Esophagus squamous epithelium (tissue), 5 donors: ENCODE measurements around the gene CDH24. TPM values are rescaled to one million over a fixed set of nuclear protein-coding genes. Genes with fewer than 3 reads are reported as not detected.
"Not testable (repeated sequence)": the region's sequence is repeated elsewhere in the genome, so short reads cannot be mapped to it uniquely, and the experiment has no call there.

ENCODE experiments used
- DNase-seq: peaks from one replicate; lab custom pipeline; 2025; lab: John Stamatoyannopoulos, UW
- H3K27ac ChIP-seq, 4 donors: fragments of 200-600 bp; sonication (generic); one replicate each; pipeline ENCODE4 v1.5.1; 2016 to 2019; ENCODE audit warnings: mild to moderate bottlenecking in 1 of 4
- H3K27me3 ChIP-seq, 4 donors: fragments of 200-600 bp; sonication (generic); 1 replicate in 3 of 4; 2 replicates in 1 of 4; pipeline versions ENCODE4 v1.5.1 to v1.6.0; 2017 to 2021; ENCODE audit warnings: antibody characterized with exemption in 1 of 4
- H3K36me3 ChIP-seq, 3 donors: fragments of 200-600 bp; sonication (generic); one replicate each; pipeline ENCODE4 v1.5.1; 2016 to 2019
- H3K4me1 ChIP-seq, 3 donors: fragments of 200-600 bp; sonication (generic); one replicate each; pipeline ENCODE4 v1.5.1; 2017 to 2019
- H3K4me3 ChIP-seq, 4 donors: fragments of 200-600 bp; sonication (generic); 1 replicate in 3 of 4; 2 replicates in 1 of 4; pipeline ENCODE4 v1.5.1; 2016 to 2019; ENCODE audit warnings: mild to moderate bottlenecking in 2 of 4, moderate library complexity in 1 of 4
- H3K9me3 ChIP-seq, 3 donors: fragments of 200-600 bp; sonication (generic); one replicate each; pipeline ENCODE4 v1.5.1; 2016 to 2019
- CTCF ChIP-seq, 6 experiments: fragments of 450-650 bp in 4 of 6; fragments of 200-600 bp in 2 of 6; sonication (generic) in 2 of 6; IDR thresholded peaks; one replicate each; pipeline ENCODE4 v1.5.1; 2016 to 2019; ENCODE audit warnings: antibody characterized with exemption in 6 of 6, mild to moderate bottlenecking in 4 of 6, moderate library complexity in 4 of 6
- POLR2A ChIP-seq, 4 donors: fragments of 450-650 bp; IDR thresholded peaks; one replicate each; pipeline ENCODE4 v1.6.1; 2017; ENCODE audit warnings: antibody characterized with exemption in 4 of 4, mild to moderate bottlenecking in 4 of 4, moderate library complexity in 3 of 4
- WGBS, 2 donors: methylation state at CpG; one replicate each; pipeline ENCODE4 v1.1.5; 2018; 5-methylcytosine and 5-hydroxymethylcytosine counted together
- intact Hi-C: fragments of 100-400 bp; cut with DNase I; formaldehyde crosslinking; loops from one replicate; pipeline ENCODE4 v1.15.0; 2022
- total RNA-seq, 4 donors: library from RNA; depleted of rRNA; stranded (reverse); fragments of >200 nt; gene quantifications; one replicate each; pipeline ENCODE4 v1.1.0, GENCODE V29; 2016
- donor health status: DM: yes; HTN: yes; CAD: no.

CDH24 gene
- total RNA-seq, 4 donors from 2014 or later: 3.4 to 6.7 (median 4.8) TPM

GRCh38 chr14:23015618-23016017 is 41.7 kb downstream of the CDH24 start:
- H3K4me1 ChIP-seq: peaks cover 0 to under 1% (median 0%) of the 10 kb centered on the region in 3 donors
- no peak overlapping the region for H3K27ac ChIP-seq
- no peaks in the 10 kb centered on the region for H3K27me3 ChIP-seq
- 77 to 81% methylated on average over 4 of the region's 4 CpGs for WGBS, 2 donors
- TF ChIP-seq POLR2A (IDR thresholded peaks at IDR 0.05) (no peak), CTCF (IDR thresholded peaks at IDR 0.05) (no peak)
- no peaks in the 10 kb centered on the region for H3K9me3 ChIP-seq
- DNase-seq: no peak
- H3K36me3 ChIP-seq: no peaks in the 10 kb centered on the region
- intact Hi-C loops: no loop called here
- no peak overlapping the region for H3K4me3 ChIP-seq

GRCh38 chr14:23013749-23014054 is 43.6 kb downstream of the CDH24 start:
- DNase-seq, H3K9me3 ChIP-seq, intact Hi-C loops, H3K27me3 ChIP-seq, H3K27ac ChIP-seq, H3K36me3 ChIP-seq, H3K4me3 ChIP-seq: not testable (repeated sequence)
- peaks cover 0 to 17% (median 0%) of the 10 kb centered on the region in 3 donors for H3K4me1 ChIP-seq
- WGBS, 2 donors: 88 to 93% methylated on average over 5 of the region's 5 CpGs

- Histone ChIP-seq H3K9me3 (no peaks in the 10 kb centered on the region), H3K27ac (no peak overlapping the region), H3K4me3 (no peak overlapping the region), H3K27me3 (no peaks in the 10 kb centered on the region), H3K36me3 (no peaks in the 10 kb centered on the region), H3K4me1 (peaks cover 0 to 22% (median 0%) of the 10 kb centered on the region in 3 donors)
- intact Hi-C loops: no loop called here
- WGBS, 2 donors: 82 to 83% methylated on average over 6 of the region's 6 CpGs
- TF ChIP-seq POLR2A (IDR thresholded peaks at IDR 0.05): no peak
- DNase-seq: no peak
These were observed 44.1 kb downstream of the CDH24 start for GRCh38 chr14:23013054-23013748.

GRCh38 chr14:23009939-23010726 is 47.2 kb downstream of the CDH24 start, which contains the start of gene C14orf93:
Gene C14orf93 (minus strand): TSS chr14:23010143. CDS start chr14:22999023, 11,120 bp downstream.
- no peak for DNase-seq
- WGBS, 2 donors: 1 to 3% methylated on average over 35 to 37 of the region's 40 CpGs
- Histone ChIP-seq H3K9me3 (no peaks in the 10 kb centered on the region), H3K36me3 (no peaks in the 10 kb centered on the region), H3K27ac (peak within 1 kb of the TSS; percentile 77 to 91 (median 88)), H3K4me1 (peaks cover 6 to 41% (median 10%) of the 10 kb centered on the region in 3 donors), H3K27me3 (no peaks in the 10 kb centered on the region), H3K4me3 (peak within 1 kb of the TSS; percentile 46 to 82 (median 54))
- TF ChIP-seq POLR2A (IDR thresholded peaks at IDR 0.05): peak in 1 of 4 donors; percentile 32
- peak in 1 of 6 experiments; percentile 1 for TF ChIP-seq CTCF (IDR thresholded peaks at IDR 0.05)
- intact Hi-C loops: no loop called here

GRCh38 chr14:23009483-23009938 is 47.8 kb downstream of the CDH24 start:
- no peak for DNase-seq
- Histone ChIP-seq H3K4me3 (peak overlapping the region; percentile 46 to 82 (median 54)), H3K4me1 (peaks cover 6 to 41% (median 10%) of the 10 kb centered on the region in 3 donors), H3K27ac (peak overlapping the region; percentile 77 to 91 (median 88)), H3K36me3 (no peaks in the 10 kb centered on the region), H3K9me3 (no peaks in the 10 kb centered on the region), H3K27me3 (no peaks in the 10 kb centered on the region)
- intact Hi-C loops: no loop called here
- TF ChIP-seq POLR2A (IDR thresholded peaks at IDR 0.05) (no peak), CTCF (IDR thresholded peaks at IDR 0.05) (no peak)
- WGBS, 2 donors: 18 to 21% methylated on average over 8 of the region's 8 CpGs

GRCh38 chr14:23008831-23009230 is 48.5 kb downstream of the CDH24 start:
- H3K27me3 ChIP-seq: no peaks in the 10 kb centered on the region
- H3K27ac ChIP-seq: peak overlapping the region in 1 of 4 donors; percentile 88
- 33 to 34% methylated on average over 3 of the region's 3 CpGs for WGBS, 2 donors
- H3K4me1 ChIP-seq: peaks cover 6 to 41% (median 10%) of the 10 kb centered on the region in 3 donors
- no peak for DNase-seq
- intact Hi-C loops: no loop called here
- no peaks in the 10 kb centered on the region for H3K36me3 ChIP-seq
- H3K4me3 ChIP-seq: no peak overlapping the region
- no peaks in the 10 kb centered on the region for H3K9me3 ChIP-seq
- TF ChIP-seq POLR2A (IDR thresholded peaks at IDR 0.05): no peak
- no peak for TF ChIP-seq CTCF (IDR thresholded peaks at IDR 0.05)
